Activated CD4-positive, alpha-beta T cell treated with anti-CD3 and anti-CD28 coated beads for 4 hours (primary cell): ENCODE data around the gene OGG1.
A peak's percentile ranks its signal among the peaks of the same experiment; 100 is the strongest.
"Not testable (repeated sequence)": the region's sequence is repeated elsewhere in the genome, so short reads cannot be mapped to it uniquely, and the experiment has no call there.

Experiments used
- DNase-seq, 2 donors: peaks; one replicate each; pipeline ENCODE4 v3.0.0-alpha.2; 2020

Gene OGG1

DNA sequence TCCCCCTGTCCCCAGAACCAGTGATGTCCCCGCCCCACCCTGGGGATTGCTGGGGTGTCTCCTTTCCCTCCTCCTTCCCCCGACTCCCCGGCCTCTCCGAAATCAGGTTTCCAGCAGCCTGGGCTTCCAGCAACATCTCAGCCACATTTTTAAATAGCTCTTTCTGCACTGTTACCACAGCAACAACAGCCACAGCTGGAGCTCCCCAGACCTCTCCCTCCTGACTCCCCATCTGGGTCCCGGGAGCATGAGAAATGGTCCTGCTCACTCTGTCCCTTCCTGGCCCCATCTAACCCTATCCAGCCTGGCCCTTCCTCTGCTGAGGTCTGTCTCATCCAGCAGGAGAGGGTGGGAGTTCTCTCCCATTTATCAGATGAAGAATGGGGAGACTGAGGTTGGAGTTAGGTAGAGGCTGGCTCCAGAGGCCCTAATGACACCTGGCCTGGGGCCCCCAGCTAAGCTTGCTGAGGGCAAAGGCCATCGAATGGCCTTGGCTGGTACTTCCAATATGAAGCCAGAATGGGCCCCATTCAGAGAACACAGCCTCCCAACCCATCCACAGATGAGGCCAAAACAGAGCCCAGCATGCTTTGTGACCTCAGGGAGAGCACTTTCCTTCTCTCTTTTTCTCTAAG, 18.5 kb downstream of the OGG1 start:
- no peak for DNase-seq

DNA sequence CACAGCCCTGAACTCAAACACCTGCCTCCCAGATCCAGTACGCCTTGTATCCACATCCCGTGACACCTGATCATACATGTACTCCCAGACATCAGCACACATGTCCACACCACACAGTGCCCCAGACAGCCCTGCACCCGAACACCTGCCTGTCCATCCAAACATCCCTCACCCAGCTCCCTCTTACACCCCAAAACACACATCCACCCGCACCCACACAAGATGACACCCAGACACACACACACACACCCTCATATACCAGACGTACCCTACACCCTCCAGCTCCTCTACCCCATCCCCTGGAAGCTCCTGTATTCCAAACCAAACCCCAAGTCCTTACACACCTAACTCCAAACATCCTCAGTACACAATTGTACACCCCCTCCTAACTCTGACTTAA, 19.3 kb downstream of the OGG1 start:
- DNase-seq, result no peak

DNA sequence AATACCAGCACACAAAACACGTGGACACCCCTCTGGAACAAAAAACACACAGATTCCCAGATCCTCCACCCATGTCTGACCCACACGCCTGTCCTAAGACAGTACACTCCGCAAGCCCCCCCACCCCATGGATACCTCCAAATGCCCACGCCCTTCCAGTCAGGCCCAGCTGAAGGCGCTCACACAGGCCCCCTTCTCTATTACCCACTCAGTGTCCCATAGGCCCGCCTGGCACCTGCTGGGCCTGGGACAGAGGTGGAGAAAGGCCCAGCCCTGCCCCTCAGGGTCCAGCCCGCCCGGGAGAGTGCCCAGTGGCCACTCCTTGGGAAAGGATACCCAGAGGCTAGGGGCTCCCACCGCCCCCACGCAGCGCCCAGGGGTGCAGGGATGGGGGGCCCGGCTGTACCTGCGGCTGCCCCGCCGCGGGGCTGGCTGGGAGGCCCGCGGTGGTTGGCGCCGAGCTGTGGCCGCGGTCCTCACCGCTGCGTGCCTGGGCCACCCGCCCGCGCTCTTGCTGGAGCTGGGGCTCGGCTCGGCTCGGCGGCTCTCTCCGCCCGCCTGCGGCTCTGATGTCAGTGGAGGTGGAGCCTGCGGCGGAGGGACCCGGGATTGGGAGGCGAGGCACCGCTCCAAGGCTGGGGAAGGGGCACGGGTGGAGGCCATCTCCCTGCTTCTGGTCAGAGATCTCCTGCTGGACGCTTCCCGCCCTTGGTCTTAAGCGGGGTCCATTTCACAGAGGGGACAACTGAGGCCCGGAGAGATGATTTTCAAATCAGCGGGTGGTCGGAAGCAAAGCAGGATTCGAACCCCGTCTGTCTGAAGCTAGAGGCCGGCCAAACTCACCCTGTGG, 19.9 kb downstream of the OGG1 start, which contains the start of gene CAMK1:
Gene CAMK1, minus strand, starts transcription at position 522 of the 850 bp plus-strand sequence. CDS start 2,198 bp downstream, outside the sequence.
- DNase-seq, result peak; percentile 52 to 54

DNA sequence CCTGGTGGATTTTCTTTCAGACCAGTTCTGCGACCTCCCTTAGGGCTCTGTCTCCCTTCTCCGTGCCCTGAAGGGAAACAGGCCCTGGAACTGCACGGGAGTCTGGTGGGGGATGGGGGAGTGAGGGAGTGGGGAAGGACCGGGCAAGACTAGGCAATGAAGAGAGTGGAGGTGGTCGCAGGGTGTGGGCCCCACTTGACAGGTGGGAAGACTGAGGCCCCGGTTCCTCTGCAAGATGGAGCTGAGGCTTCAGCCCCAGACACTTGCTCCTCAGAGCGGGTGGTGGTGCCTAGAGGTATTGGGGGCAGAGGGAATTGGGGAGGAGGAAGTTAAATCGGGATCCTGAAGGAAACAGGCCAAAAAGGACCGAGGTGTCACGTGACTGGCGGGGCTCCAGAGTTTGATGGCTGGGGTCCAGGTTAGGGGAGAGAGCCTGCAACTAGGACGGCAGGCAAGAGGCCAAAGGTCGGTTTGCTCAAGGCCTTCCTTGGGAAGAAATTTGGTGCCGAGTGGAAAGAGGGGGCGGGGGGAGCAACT, 20.6 kb downstream of the OGG1 start:
- no peak for DNase-seq

DNA sequence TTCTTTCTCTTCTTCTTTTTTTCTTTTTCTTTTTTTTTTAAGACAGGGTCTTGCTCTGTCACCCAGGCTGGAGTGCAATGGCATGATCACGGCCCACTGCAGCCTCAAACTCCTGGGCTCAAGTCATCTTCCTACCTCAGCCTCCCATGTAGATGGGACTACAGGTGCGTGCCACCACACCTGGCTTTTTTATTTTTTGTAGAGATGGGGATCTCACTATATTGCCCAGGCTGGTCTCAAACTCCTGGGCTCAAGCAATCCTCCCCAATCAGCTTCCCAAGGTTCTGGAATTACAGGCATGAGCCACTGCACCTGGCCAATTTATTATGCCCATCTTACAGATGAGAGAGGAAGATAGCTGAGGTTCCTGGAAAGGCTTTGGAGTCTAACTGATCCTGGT, 21.3 kb downstream of the OGG1 start:
- not testable (repeated sequence) for DNase-seq

DNA sequence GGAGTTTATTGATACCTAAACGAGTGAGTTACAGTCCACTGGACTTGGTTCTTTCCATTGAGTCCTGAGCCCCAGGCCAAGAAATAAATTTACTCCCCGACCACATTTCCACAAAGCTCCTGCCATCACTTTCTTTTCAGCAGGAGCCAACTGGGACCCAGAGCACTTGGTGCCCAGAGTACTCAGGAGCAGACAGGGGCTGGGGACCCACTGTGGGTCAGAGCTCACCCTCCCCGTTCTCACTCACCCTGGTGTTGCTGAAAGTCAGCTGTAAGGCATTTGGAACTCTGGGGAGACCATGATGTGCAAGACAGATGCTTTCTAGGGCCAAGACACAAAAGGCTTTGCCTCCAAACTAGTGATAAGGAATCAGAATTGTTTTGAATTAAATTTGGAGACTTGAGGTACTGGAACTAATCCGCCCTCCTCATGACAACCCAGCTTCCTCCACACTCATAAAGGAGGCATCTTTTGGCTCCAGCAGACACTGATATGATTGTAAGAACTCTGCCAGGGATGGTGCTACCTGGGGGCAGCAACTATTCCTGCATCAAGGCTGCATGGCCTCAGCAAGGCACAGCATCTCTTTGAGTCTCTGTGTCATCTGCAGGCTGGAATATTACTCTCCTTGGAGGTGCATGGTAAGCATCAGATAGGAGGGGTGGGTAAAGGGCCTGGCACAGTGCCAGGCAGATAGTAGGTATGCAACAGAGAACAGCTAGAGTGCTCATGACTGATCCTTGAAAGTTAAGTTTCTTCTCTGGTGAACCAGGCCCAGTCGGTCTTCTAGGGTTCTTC, 27.3 kb downstream of the OGG1 start:
- no peak for DNase-seq

DNA sequence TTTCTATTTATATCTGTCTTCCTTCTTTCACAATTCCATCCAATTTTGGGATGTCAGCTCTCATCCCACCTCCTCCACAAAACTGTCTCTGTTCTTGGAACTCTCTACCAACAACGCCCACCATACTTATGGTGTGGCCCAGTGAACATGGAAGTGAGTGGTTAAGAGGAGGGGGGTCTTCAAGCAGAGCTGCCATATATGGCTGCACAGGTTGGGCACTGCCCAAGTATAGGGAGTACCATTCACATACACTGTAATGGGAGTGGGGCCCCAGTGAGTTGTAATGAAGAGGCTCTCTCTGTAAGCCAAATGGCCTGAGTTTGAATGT, 27.9 kb downstream of the OGG1 start:
- no peak for DNase-seq

DNA sequence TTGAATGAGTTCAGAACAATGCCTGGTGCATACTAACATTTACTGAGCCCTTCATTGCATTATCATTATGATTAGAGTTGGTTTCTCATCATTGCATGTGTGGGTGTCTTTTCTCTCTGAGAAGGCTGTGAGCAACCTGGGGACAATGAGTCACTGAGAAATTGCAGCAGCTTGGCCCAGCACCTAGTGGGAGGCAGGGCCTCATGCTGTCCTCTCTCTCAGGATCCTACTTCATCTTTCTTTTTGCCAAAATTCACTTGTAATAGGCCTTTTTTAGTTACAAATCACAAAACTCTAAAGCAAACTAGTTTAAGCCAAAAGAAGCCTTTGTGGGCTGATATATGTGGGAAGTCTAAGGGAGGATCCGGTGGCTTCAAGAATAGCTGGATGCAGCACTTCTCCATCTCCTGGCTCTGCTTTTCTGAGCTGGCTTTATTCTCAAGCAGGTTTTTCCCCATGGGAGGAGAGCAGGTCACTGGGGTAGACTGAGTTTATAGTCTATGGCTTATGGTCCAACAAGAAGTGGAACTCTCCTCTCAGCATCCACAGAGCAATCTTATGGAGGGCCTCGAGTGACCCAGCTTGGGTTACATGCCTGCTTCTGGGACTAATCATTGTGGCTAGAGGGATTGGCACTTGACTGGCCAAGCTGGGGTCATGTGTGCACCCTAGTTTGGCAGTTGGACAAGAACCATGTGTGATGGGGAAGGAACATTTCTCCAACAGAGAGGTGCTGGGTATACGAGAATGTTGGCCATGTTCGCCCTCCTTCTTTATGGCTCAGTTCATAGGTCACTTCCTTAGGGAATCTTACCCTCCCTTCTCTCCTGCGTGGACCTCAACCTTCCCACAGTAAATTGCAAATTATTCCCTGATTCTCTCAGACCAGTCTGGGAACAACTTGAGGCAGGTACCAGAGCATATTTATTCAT, 28.7 kb downstream of the OGG1 start:
- DNase-seq, result peak; percentile 48 to 57

DNA sequence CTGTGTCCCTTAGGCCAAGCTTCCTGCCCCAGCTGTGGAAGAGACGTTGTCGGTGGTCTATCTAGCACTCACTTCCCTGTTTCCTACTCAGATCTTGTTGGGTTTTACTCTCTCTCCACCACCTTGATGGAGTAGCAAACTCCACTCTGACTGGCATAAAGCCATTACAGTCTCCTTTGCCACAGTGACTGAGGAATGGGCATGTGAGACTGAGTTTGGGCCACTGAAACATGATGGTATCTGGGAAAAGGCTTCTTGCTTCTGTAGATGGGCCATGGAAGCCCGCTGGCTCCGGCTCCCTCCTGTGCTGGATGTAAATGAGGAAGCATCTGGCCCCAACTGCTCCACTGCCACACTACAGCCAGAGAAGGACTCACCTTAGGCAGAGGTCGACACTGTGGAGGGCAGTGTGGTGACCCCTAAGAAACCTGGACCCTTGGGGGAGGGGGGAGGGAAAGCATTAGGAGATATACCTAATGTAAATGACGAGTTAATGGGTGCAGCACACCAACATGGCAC, 29.4 kb downstream of the OGG1 start:
- no peak for DNase-seq

DNA sequence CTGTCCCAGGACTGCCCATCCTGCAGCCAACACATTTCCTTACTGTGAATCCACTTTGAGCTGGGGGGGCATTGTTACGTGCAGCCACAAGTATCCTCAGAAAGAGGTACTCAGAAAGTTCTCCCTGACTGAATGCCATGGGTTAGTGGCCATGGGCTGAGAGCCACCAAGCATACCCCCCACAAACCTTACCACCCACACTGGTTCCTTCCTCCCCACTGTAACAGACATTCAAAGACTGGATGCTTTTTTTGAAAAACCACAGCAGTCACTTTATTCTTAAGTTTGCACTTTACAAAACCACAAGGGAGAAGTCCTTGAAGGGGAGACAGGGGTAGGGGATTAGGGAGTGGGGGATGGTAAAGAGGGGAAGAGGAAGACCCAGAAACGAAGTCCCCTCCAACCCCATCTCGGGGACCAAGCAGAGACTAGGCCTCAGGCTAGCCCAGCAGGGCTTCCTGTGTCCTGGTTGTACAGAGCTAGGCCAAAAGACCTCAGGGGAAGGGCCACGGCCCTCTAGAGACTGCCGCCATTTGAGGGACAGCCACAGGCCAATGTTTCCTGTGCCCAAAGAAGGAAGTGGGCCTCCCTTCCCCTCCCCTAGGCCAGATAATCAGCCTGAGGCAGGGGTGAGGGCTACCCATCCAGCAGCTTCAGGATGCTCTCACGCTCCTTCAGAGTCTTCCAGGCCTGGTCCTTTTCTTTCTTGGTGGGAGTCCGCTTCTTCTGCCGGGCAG, 30.1 kb downstream of the OGG1 start:
- no peak for DNase-seq

DNA sequence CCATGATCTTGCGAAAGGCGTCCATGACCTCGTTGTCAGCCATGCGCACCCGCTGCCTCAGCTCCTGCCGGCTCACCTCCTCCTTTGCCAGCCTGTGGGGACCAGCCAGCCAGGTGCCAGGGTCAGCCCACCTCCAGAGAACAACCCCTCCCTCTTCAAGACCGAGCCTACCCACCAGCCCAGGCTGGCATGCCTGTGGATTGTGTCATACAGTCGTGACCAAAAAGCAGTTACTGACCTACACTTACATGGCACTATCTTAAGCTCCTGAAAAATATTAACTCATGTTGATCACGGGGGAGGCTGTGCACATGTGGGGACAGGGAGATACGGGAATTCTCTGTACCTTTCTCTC, 30.7 kb downstream of the OGG1 start:
- DNase-seq, result no peak

DNA sequence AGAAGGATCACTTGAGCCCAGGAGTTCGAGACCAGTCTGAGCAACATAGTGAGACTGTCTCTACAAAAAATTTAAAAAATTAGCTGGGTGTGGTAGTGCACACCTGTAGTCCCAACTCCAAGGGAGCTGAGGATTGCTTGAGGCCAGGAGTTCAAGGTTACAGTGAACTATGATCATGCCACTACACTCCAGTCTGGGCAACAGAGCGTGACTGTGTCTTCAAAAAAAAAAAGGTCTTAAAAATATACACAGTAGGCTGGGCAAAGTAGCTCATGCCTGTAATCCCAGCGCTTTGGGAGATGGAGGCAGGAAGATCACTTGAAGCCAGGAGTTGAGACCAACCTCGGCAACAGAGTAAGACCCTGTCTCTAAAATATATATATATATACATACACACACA, 31.2 kb downstream of the OGG1 start:
- DNase-seq, result no peak

DNA sequence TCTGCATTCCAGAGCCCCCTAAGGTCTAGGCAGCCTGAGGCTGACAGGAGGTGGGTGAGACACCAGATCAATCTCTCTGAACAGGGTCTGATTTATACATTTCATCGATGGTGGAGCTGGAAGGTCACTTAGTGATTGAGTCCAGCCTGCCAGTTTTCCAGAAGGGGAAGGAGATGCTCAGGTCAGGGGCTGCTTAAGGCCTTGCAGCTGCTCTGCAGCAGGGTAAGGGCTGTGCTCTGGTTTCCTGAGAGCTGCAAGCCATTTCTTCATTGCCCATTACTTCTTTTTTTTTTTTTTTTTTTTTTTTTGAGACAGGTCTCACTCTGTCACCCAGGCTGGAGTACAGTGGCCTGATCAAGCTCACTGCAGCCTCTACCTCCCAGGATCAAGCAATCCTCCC, 31.8 kb downstream of the OGG1 start:
- DNase-seq, result no peak

DNA sequence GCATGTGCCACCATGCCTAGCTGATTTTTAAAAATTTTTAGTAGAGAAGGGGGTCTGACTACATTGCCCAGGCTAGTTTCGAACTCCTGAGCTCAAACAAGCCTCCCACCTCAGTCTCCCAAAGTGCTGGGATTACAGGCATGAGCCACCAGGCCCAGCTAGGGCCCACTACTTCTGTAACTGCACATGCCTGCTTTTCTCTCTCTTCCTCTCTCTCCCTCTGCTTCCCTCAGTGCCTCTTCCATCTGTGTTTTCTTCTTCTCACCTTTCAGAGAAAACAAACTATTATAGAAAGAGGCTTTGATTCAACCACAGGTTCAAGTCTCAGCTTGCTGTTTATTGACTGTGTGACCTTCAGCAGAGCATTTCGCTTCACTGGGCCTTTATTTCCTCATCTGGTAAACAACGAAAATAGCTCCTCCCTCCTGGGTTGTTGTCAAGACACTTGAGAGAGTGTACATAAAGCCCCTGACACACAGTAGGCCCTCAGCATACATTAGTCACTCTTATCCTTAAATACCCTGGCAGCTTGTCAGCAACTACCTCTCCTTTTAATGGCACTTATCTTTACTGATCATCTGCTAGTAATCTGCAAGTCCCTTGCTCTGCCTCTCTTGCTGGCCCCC, 32.3 kb downstream of the OGG1 start:
- DNase-seq, result no peak

DNA sequence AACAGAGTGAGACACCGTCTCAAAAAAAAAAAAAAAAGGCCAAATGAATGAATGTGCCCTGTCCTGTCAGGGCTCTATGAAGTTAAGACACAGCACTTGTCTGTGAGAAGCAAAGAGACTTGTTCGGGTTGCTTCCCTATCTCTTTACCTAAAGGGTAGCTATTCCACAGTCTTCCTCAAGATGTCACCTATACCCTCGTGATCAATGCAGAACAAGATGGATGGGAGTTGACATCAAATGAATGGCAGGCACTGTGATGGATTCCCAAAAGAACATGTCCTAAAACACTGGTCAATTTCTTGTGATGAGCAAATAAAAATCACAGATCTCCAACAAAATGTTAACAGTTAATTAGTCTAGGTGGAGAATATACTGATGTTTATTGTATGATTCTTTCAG, 33.0 kb downstream of the OGG1 start:
- no peak for DNase-seq

DNA sequence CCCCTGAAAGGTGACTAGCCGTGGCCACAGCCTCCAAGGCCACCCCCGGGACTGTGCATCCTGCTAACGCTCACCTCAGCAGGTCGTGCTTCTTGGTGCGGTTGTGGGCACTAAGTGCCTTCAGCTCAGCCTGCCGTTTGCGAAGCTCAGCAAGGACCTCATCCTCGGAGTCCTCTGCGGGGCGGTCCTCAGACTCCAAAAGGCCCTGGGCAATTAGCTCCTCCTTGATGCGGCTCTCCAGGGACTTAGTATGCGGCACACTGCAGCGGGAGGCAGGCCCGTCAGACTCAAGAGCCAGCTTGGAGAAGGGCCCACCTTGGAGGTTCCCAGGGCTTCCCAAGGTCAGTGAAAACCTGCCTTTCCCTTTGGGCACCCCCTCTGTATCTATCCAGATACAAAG, 34.2 kb downstream of the OGG1 start:
- no peak for DNase-seq

DNA sequence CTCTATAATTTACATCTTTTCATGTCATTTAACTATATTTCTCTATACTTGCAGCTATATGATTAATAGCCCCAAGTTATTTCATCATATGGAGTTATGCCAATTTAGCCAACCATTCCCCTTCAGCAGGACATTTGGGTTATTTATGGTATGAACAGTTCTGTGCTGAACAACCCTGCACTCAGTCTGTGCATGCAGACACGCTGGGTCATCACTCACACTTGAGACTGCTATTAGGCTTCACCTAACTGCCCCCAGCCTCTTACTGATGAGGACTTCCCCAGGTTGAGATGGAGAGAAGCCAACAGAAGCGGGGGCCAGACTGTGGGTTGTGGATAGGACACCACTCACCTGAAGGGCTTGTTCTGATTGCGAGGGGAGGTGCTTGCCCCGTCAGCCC, 35.2 kb downstream of the OGG1 start:
- DNase-seq, result no peak

DNA sequence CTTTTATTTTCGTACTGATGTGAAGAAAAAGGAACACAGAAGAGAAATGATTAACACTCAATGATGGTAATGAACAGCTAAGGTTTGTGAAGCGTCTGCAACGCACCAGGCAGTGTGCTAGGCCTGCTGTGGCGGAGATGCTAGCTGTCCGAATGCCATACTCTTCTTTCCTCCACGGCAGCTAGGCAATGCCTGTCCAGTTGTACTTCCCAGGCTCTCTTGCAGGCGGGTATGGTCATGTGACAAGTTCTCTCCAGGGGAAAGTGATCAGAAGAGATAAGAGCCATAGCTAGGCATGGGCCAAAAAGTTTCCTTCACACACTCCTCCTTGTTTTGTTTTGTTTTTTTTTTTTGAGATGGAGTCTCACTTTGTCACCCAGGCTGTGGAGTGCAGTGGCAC, 35.9 kb downstream of the OGG1 start:
- no peak for DNase-seq

DNA sequence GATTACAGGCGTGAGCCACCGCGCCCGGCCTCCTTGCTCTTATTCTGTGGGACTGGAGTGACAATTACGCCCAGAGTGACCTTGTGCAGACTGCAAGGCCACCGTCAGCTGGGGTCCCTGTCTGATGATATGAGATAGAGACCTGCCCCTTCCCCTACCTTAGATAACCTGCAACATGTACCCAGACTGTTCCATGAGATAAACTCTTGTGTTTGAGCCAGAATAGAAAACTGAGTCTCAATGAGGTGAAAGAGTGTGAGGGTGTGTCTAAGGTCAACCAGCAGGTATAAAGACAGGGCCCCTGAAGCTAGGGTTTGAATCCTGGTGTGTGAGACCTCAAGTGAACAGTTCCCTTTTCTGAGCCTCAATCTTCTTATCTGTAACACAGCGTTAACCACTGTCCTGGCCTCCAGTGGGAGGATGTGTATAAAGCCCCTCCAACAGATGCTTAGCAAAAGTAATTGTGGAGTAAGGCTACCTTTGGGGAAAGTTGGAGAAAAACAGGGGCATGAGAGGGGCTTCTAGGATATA, 36.5 kb downstream of the OGG1 start:
- DNase-seq, result no peak

DNA sequence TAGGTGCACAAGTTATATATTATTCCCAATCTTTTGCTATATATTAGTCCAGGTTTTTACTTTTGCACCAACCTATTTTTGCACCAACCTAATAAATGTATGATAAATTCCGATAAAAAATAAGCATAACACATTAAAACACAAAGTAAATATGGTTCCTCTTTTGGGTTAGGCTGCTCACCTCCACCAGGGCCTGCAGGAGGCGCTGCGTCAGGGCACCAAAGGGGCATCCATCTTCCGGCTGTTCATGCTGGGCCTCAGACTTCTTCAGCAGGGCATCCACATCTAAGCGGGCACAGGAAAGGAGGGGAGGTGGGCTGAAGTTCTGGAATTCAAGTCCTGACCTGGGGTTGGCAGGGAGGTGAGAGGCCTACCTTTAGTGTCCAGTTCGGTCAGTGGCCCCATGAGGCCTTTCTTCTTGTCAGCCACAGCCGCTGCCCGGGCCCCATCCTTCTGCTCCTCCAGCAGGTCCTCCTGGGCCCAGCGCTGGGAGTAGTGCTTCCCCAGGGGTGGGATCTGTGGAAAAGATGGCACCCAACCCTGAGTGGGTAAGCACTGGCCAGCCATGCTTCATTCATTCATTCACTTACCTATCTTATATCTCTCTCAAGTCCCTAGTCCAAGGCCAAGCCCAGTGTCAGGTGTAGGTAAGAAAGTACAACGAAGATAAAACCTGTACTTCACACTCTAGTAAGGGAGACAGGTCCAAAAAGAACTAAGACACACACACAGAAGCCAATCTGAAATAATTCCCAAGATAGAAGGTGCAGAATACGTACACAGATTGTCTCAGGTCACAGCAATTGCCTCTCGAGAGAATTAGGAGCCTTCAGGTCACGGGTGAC, 37.3 kb downstream of the OGG1 start:
- DNase-seq, result no peak
